ENCODE data around the gene TRIM3. TPM values are rescaled to one million over a fixed set of nuclear protein-coding genes. Genes with fewer than 3 reads are reported as not detected.

Gene TRIM3
- total RNA-seq, 1 donor from 2014 or later = 30.3 TPM

GRCh38 chr11:6413791-6414201, 59.9 kb downstream of the TRIM3 start:
- Mint-ChIP-seq H3K4me3 (no peak overlapping the region), H3K9me3 (no peaks in the 10 kb centered on the region)

GRCh38 chr11:6411594-6412031, 62.1 kb downstream of the TRIM3 start:
- Mint-ChIP-seq H3K4me1 (no peaks in the 10 kb centered on the region), H3K27me3 (ENCODE audit: low read depth) (no peaks in the 10 kb centered on the region), H3K9me3 (no peaks in the 10 kb centered on the region), H3K36me3 (peaks cover 8% of the 10 kb centered on the region), H3K27ac (no peak overlapping the region), H3K4me3 (no peak overlapping the region)
- TF ChIP-seq CTCF (IDR thresholded peaks at IDR 0.05; ENCODE audit: unreplicated experiment) = no peak
- no peak for DNase-seq (ENCODE audit: low spot score in 2 of 2, unreplicated experiment in 2 of 2)

More at GRCh38 chr11:6413791-6414201, 59.9 kb downstream of the TRIM3 start:
- Mint-ChIP-seq H3K36me3 (peaks cover 5% of the 10 kb centered on the region), H3K27ac (no peak overlapping the region), H3K4me1 (no peaks in the 10 kb centered on the region), H3K27me3 (ENCODE audit: low read depth) (no peaks in the 10 kb centered on the region)
- no peak for DNase-seq (ENCODE audit: low spot score in 2 of 2, unreplicated experiment in 2 of 2)
- TF ChIP-seq CTCF (IDR thresholded peaks at IDR 0.05; ENCODE audit: unreplicated experiment) = no peak

GRCh38 chr11:6410695-6411430, 62.9 kb downstream of the TRIM3 start:
- Mint-ChIP-seq H3K9me3 (no peaks in the 10 kb centered on the region), H3K4me3 (no peak overlapping the region), H3K36me3 (peaks cover 8% of the 10 kb centered on the region), H3K4me1 (no peaks in the 10 kb centered on the region), H3K27ac (no peak overlapping the region), H3K27me3 (ENCODE audit: low read depth) (no peaks in the 10 kb centered on the region)
- DNase-seq (ENCODE audit: low spot score in 2 of 2, unreplicated experiment in 2 of 2) = no peak
- no peak for TF ChIP-seq CTCF (IDR thresholded peaks at IDR 0.05; ENCODE audit: unreplicated experiment)

GRCh38 chr11:6406370-6406769, 67.4 kb downstream of the TRIM3 start:
- TF ChIP-seq CTCF (IDR thresholded peaks at IDR 0.05; ENCODE audit: unreplicated experiment) = no peak
- no peak overlapping the region for H3K27ac Mint-ChIP-seq
- no peaks in the 10 kb centered on the region for H3K9me3 Mint-ChIP-seq
- DNase-seq (ENCODE audit: low spot score in 2 of 2, unreplicated experiment in 2 of 2) = no peak
- no peak overlapping the region for H3K4me3 Mint-ChIP-seq
- H3K36me3 Mint-ChIP-seq = peaks cover 8% of the 10 kb centered on the region
- H3K27me3 Mint-ChIP-seq (ENCODE audit: low read depth) = no peaks in the 10 kb centered on the region
- no peaks in the 10 kb centered on the region for H3K4me1 Mint-ChIP-seq

- Mint-ChIP-seq H3K36me3 (peaks cover 8% of the 10 kb centered on the region), H3K9me3 (no peaks in the 10 kb centered on the region), H3K4me1 (no peaks in the 10 kb centered on the region), H3K4me3 (no peak overlapping the region), H3K27ac (no peak overlapping the region), H3K27me3 (ENCODE audit: low read depth) (no peaks in the 10 kb centered on the region)
- no peak for TF ChIP-seq CTCF (IDR thresholded peaks at IDR 0.05; ENCODE audit: unreplicated experiment)
- no peak for DNase-seq (ENCODE audit: low spot score in 2 of 2, unreplicated experiment in 2 of 2)
Observed at GRCh38 chr11:6405846-6406245, 67.9 kb downstream of the TRIM3 start.

All from mesothelial cell of epicardium (in vitro differentiated cells).